IPS-18c (cell line): ENCODE data around the gene GLIS2.

Experiments used
- H3K4me3 ChIP-seq: 2 replicates; pipeline ENCODE4 v1.7.0; 2013; ENCODE audit warnings: low read depth, mild to moderate bottlenecking, low read length, moderate library complexity; ENCODE audit not compliant: insufficient read depth
- H3K9me3 ChIP-seq: one replicate; pipeline ENCODE4 v1.6.1; 2013; ENCODE audit warnings: mild to moderate bottlenecking, low read length, moderate library complexity; ENCODE audit not compliant: control insufficient read depth, insufficient read depth

The GLIS2 gene

DNA sequence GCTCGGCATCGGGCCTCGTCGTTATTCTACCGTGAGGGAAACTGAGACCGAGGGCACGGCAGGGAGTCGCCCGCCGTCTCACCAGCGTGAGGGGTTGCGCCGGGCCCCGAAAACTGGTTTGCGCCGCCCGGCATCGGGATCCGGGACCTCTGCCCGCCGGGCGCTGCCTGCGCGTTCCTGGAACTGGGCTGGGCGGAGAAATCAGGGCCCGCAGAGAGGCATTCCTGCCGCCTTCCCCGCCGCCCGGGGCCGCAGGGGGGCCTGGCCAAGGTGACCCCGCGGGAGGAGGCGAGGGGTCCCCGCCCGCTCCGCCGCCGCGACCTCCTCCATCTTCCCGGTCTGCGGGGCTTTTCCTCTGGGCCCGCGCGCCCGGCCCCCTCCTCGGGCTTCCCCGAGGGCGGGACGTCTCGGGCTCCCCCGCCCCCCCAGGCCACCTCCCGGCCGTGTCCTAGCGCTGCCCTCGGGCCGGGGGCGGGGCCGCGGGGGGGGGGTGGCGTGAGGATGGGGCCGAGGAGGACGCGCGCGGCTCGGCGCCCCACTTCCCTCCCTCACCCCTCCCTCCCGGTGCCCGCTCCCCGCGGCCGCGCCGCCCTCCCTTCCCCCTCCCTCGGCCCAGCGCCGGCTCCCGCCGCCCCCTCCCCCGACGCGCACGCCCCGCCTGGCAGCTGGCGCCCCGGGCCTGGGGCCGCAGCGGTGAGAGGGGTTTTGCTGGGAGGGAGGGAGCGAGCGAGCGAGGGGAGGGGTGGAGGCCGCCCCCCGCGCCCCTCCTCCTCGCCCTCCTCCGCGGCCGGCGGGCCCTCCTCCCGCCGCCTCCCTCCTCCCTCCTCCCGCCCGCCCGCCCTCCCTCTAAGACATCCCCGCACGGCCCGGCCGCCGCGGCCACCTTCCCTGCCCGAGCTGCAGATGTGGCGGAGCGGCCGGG is at the start of gene GLIS2:
GLIS2 (plus strand) TSS at position 882 of the 922 bp plus-strand sequence. CDS start 16,214 bp downstream, outside the sequence.
- Histone ChIP-seq H3K9me3 (no peaks in the 10 kb centered on the region), H3K4me3 (peak within 1 kb of the TSS; percentile 71)

DNA sequence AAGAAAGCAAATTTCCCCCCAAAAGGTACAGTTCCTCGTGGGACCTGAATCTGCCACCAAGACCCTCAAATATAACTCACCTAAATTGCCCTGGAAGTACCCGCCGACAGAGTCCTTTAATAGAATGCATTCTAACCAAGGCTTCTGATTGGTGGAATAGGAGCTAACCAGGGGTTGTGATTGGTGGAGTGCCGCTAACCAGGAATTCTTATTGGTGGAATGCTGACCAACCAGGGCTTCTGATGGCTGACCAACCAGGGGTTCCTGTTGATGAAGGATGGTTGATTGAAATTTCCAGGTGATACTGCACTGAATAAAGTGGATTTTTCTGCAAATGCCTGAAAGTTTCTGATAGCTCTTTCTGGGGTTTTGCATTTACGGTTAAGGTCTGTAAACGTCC is 49.5 kb upstream of the GLIS2 start:
- H3K9me3 ChIP-seq: no peaks in the 10 kb centered on the region
- H3K4me3 ChIP-seq: no peak overlapping the region

GRCh38 chr16:4270091-4270490 is 45.8 kb upstream of the GLIS2 start:
- no peak overlapping the region for H3K4me3 ChIP-seq
- no peaks in the 10 kb centered on the region for H3K9me3 ChIP-seq

GRCh38 chr16:4270595-4270994 is 45.3 kb upstream of the GLIS2 start:
- Histone ChIP-seq H3K9me3 (no peaks in the 10 kb centered on the region), H3K4me3 (peak overlapping the region; percentile 74)

GRCh38 chr16:4271176-4272113 is 44.4 kb upstream of the GLIS2 start:
- no peaks in the 10 kb centered on the region for H3K9me3 ChIP-seq
- H3K4me3 ChIP-seq: peak overlapping the region; percentile 74

DNA sequence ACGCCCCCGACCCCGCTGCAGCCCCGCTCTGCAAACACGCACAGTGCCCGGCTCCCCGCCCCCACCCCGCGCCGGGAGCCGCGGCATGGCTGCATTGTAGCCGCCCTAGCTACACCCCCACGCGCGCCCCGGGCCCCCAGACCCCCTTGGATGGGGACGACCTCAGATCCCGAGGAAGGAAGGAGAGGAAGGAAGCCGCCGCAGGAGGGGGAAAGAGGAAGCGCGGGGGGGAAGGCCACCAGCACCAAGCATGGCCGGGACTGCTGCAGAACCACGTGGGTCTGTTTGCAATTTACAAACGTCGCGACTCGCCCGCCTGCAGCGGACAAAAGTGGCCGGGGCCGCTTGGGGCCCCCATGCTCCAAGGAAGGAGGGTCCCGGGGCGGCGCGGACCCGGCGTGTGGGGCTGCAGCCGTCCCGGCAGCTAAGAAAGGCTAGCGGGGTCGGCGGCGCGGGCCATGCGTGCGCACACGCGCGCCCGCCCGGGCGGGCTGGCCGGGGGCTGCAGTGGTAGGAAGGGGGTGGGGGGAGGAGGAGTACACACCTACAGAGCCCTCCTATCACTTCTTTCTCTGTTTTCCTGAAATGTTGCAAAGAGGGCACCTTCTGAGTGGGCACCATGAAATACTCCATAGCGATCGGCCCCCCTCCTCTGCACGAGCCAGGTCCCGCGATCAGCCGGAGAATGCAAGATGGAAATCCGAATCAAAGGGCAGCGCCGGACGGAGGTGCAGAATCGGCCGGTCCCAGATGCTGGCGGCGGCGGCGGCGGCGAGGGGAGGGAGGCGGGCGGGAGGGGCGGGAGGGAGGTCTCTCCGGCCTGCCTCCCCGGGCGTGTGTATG is 43.5 kb upstream of the GLIS2 start:
- peak overlapping the region; percentile 74 for H3K4me3 ChIP-seq
- H3K9me3 ChIP-seq: no peaks in the 10 kb centered on the region

DNA sequence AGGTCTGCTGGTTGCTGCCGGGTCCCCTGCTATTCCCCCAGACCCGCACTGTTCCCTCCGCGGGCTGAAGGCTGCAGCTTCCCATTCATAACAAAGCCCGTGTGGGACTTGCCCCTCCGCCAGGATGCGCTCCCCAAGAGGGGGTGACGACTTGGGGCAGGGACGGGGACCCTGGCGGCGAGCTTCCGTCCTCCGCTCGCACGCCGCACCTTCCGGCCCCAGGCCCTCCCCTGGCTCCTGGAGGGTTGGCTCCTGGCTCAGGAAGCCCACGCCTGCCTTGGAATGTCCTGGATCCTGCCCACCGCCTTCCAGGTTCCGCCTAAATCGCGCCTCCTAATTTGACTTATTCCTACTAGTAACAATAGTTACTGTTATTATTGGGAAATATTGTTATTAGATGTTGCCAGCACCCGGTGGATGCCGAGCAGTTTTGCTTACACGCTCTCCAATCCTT is 42.0 kb upstream of the GLIS2 start:
- Histone ChIP-seq H3K4me3 (peak overlapping the region; percentile 79), H3K9me3 (no peaks in the 10 kb centered on the region)

DNA sequence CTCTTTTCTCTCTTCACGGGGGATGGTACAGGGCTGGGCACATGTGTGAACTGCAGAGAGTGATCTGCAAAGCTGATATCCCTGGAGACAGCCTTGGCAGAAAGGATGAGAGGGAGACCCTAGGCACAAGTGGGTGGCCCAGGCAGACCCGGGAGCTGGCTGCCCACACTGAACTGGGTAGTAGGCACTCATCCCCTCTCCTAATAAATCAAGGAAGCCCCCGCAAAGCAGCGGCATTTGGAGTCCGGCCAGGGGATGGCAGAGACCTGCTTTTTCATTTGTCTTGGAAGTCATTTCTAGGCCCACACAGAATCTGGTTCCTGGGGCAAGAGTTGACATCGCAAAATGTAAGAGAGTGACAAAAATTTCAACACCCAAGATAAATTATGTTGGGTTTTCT is 40.0 kb upstream of the GLIS2 start:
- no peak overlapping the region for H3K4me3 ChIP-seq
- H3K9me3 ChIP-seq: peaks cover 3% of the 10 kb centered on the region

GRCh38 chr16:4277987-4278513 is 37.8 kb upstream of the GLIS2 start:
- Histone ChIP-seq H3K9me3 (peaks cover 5% of the 10 kb centered on the region), H3K4me3 (no peak overlapping the region)

- peaks cover 5% of the 10 kb centered on the region for H3K9me3 ChIP-seq
- H3K4me3 ChIP-seq: peak overlapping the region; percentile 15; the same call in 1 of the 2 replicates
These were observed 35.2 kb upstream of the GLIS2 start for GRCh38 chr16:4280625-4281024.

DNA sequence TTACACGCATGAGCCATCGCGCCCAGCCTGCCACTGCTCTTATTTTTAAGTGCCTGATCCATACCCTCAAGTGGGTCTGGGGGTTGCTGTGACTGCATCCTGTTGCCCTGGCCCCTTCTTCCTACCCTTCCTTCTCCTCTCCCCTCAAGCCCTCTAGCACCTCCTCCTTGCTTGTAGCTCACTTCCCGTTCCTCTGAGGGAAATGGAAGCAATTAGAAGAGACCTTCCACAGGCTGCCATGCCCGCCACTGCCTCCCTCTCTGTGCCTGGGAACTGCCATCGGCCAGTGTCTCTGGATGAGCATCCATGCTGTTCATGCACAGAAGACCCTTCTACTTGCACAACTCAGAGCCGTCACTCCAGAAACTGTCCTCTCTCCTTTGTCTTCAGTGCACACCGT is 32.4 kb upstream of the GLIS2 start:
- peaks cover 5% of the 10 kb centered on the region for H3K9me3 ChIP-seq
- H3K4me3 ChIP-seq: no peak overlapping the region; the same call in 1 of the 2 replicates

- Histone ChIP-seq H3K4me3 (no peak overlapping the region), H3K9me3 (peaks cover 5% of the 10 kb centered on the region)
These were observed 31.9 kb upstream of the GLIS2 start for GRCh38 chr16:4283939-4284338.

DNA sequence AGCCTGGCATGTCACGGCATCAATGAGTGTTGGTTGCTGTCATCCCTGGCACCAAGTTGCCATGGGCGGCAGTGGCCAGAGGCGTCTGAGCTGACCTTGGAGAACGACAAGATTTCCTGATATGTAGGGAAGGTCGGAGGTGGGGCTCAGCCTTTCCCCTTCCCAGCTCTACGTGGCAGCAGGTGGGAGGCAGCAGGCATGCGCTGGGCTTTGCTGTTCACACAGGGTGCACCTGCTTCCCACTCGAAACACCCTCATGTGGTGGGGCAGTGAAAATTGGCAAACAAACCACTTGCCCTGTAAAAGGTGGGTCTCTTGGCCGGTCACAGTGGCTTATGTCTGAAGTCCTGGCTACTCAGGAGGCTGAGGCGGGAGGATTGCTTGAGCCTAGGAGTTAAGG is 30.7 kb upstream of the GLIS2 start:
- H3K9me3 ChIP-seq: peaks cover 5% of the 10 kb centered on the region
- no peak overlapping the region for H3K4me3 ChIP-seq

GRCh38 chr16:4288148-4288921 is 27.5 kb upstream of the GLIS2 start:
- H3K4me3 ChIP-seq: no peak overlapping the region
- H3K9me3 ChIP-seq: no peaks in the 10 kb centered on the region

GRCh38 chr16:4290236-4290830 is 25.5 kb upstream of the GLIS2 start:
- H3K4me3 ChIP-seq: no peak overlapping the region
- no peaks in the 10 kb centered on the region for H3K9me3 ChIP-seq

DNA sequence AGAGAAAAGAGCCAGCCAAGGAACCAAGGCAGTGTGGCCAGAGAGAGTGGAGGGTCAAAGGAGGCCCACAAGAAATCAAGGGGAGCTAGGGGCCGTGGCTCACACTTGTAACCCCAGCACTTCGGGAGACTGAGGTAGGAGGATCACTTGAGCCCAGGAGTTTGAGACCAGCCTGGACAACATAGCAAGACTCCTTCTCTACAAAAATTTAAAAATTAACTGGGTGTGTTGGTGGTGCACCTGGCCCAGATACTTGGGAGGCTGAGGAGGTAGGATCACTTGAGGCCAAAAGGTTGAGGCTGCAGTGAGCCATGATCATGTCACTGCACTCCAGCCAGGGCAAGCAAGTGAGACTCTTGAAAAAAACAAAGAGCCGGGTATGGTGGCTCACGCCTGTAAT is 24.2 kb upstream of the GLIS2 start:
- H3K4me3 ChIP-seq: no peak overlapping the region

More for the DNA sequence above, 24.2 kb upstream of the GLIS2 start:
- H3K9me3 ChIP-seq: no peaks in the 10 kb centered on the region
